ENCODE results near the gene LGALS8.
"Not testable (repeated sequence)": the region's sequence is repeated elsewhere in the genome, so short reads cannot be mapped to it uniquely, and the experiment has no call there.

The LGALS8 gene

GRCh38 chr1:236543065-236543669 is 19.4 kb downstream of the LGALS8 start:
- DNase-seq, result no peak

DNA sequence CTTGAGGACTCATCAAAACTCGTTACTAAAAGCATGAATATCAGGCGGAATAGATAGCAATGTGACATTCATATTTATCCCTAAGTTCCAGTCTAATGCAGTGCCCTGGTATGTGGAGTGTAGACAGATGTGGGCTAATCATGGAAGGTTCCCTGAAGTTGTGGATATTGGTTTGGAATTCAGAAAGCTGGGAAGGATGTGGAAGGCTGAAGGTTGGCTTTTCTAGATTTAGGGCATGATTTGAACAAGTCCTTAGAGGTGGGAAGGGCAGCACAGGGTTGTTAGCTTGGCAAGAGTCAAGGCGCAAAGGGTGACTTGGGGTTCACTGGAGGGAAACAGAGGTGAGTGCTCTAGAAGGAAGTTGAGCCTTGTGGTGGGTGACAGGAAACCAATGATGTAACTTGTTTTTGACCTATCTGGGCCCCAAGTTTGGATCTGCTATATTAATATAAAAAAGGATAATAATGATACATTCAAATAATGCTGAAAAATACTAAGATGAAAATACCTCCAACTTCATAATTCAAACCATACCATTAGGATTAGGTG is 21.9 kb downstream of the LGALS8 start:
- DNase-seq, result no peak

- no peak for DNase-seq
These were observed 24.7 kb downstream of the LGALS8 start for GRCh38 chr1:236548452-236548851.

DNA sequence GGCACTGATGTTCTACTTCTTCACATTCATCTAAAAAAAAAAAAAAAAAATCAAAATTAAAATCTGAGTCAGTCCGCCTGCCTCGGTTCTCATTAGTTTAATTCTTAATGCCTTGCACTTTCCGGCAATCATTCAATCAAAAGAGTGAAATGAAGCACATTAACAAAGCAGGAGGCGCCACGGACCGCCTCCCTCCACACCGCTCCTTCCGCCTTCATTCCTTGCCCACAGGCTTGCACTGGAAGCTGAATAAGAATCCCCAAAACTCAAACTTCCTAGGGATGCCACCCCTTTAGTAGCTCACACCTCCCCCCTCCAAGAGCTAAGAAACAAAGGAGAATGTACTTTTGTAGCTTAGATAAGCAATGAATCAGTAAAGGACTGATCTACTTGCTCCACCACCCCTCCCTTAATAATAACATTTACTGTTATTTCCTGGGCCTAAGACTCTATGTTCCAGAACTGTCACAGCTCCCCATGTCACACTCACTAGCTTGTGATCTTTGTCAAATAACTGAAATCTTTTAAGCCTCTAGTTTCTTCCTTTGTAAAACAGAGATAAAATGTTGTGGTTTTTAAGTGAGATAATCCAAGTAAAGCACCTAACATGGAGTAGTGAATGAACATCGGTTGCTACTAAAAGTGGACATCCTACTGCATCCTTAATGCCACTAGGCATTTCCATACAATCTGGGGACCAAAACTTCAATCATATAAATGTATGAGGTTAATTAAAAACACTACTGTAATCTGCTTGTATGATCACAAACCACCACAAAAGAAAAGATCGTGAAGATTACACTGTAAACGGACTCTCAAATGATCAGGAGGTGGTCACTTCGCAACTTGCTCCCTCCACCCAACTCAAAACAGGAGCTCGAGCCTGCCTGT is 27.4 kb downstream of the LGALS8 start:
- no peak for DNase-seq

GRCh38 chr1:236552096-236552495 is 28.3 kb downstream of the LGALS8 start:
- no peak for DNase-seq

DNA sequence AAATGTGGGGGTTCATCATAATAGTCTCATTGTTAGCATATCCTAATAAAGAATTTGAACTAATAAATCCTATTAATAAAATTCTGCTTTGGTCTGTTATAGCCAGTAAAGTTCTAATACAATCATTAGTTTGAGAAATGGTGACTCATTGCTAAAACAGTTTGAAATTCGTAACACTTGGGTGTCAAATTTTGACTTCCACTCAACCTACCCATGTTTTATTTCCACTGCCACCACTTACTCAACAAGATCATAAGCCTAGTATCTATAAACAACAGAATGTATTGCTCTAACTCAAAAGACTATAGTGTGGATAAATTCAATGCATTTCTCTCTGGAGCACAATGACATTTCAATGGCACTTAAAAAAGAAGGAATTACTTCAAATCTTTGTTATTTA is 29.1 kb downstream of the LGALS8 start:
- DNase-seq, result no peak

- no peak for DNase-seq
These were observed 29.6 kb downstream of the LGALS8 start for GRCh38 chr1:236553370-236553769.

GRCh38 chr1:236556606-236557005 is 32.8 kb downstream of the LGALS8 start:
- no peak for DNase-seq

- DNase-seq, result no peak
These were observed 34.3 kb downstream of the LGALS8 start for GRCh38 chr1:236558081-236558480.

DNA sequence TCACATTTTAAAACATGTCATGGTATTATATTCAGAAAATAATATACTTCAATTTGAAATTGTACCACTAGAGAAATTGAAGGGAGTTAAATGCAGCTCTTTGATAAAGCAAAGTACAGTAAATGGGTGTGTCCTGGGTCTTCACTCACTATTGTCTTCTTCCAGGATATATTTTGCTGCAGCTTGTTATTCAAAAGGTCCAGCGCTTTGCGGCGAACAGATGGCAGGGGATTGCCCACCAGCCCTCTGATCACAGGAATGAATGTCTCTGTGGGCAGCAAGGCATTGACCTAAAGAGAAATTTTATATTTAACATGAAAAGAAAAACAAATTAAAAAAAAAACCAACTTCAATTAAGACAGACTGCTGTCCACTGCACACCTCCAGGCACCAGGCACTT is 35.1 kb downstream of the LGALS8 start:
- DNase-seq, result no peak

DNA sequence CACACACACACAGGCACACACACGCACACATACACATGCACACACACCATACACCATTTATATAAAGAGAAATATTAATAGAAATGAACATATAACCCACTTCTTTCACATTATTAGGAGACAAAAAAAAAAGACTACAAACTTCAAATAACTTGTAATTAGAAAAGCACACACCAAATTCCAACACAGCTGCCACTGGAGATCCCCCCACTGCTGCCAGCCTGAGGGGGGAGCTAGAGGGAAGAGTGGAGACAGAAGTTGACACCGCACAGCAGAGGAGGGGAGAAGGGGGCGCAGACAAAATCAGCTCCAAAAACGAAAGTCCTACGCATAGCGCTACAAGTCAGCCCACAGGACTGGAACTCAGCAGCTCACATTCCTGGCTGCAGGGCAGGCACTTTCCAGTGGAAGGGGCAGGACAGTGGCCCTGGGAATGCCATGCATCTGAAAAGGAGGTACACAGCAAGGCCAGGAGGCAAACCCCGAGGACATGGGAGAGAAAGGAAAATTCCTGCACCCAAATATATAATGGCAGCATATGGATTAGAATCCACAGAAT is 36.5 kb downstream of the LGALS8 start:
- no peak for DNase-seq

DNA sequence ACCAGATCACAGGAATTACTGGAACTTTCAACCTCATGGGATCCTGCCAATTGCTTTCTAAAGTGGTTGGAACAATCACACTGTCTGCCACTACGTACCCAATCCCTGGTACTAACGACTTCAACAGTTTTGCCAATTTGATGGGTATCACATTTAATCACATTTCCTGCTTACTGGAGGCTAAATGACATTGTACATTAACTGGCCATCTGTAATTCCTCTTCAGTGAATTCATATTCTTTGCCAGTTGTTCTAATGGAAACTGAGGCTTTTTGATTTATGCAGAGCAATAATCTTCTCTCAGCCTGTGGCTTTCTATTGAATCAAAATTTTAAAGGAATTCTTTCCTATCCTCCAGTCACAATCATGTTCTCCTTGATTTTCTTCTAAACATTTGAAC is 38.2 kb downstream of the LGALS8 start:
- no peak for DNase-seq

GRCh38 chr1:236565530-236565929 is 41.7 kb downstream of the LGALS8 start:
- DNase-seq, result no peak

GRCh38 chr1:236568285-236568894 is 44.6 kb downstream of the LGALS8 start:
- no peak for DNase-seq

- no peak for DNase-seq
These were observed 51.7 kb downstream of the LGALS8 start for GRCh38 chr1:236575523-236575922.

GRCh38 chr1:236576004-236576403 is 52.2 kb downstream of the LGALS8 start:
- no peak for DNase-seq

DNA sequence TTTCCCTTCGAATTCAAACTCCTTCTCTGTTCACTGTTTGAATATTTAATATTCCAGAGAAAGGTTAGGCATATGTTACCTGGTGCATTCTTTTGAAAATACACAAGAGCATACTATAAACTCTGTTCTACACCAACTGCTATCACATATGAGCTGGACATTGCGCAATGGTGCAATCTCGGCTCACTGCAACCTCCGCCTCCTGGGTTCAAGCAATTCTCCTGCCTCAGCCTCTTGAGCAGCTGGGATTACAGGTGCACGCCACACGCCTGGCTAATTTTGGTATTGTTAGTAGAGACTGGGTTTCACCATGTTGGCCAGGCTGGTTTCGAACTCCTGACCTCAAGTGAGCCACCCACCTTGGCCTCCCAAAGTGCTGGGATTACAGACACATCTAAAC is 53.3 kb downstream of the LGALS8 start:
- DNase-seq, result not testable (repeated sequence)

DNA sequence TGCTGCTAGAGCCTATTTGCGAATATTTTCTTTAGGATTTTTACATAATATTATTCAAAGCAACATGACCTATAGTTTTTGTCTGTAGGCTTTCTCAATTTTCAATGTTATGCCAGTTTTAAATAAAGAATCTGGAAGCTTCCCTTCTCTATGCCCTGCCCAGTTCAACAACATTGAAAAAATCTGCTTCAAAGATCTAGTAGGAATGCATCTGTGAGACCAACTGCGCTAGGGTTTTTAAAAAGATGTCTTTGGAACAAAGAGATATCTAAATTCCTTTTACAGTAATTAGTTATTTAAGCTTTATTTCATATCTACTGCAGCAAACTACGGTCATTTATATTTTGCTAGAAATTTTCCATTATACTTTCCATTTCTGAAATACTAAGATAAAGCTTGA is 54.9 kb downstream of the LGALS8 start:
- DNase-seq, result no peak

- DNase-seq, result not testable (repeated sequence)
These were observed 56.6 kb downstream of the LGALS8 start for GRCh38 chr1:236580404-236580803.

DNA sequence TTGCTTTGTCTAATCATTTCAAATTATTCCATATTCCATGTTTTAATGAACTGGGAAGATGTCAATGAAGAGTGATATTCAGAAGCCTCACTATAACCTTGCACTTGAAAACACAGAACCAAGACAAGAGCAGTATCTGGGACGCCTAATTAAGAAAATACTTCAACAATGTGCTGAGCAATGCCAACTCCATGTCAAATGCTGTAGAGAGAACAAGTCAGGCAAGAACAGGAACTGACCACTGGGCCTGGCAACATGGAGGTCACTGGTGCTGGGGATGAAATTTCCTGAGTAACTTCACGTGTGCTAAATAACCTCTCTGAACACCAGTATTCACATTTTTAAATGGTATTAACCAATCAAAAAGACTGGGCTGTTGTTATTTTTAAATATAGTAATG is 57.7 kb downstream of the LGALS8 start:
- DNase-seq, result no peak

DNA sequence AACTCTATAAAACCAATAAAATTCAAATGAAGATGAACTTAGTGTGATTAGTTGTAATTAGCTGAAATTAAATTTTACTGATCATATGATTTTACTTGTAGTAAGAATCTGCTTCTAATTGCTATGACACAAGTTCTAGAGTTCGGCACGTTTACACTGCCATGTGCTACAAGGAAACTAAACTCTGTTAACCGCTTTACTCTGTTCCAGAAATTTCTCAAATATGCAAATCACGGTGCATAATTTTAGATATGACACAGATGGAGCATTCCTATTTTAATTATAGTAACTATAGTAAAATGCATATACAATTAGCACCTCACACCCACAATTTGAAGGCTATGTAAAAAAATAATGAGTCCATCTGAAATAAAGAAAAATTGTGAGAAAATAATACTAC is 65.7 kb downstream of the LGALS8 start:
- DNase-seq, result no peak

- no peak for DNase-seq
These were observed 66.9 kb downstream of the LGALS8 start for GRCh38 chr1:236590553-236591150.

- no peak for DNase-seq
These were observed 78.4 kb downstream of the LGALS8 start for GRCh38 chr1:236602171-236602570.

All from GOT3 (cell line).